Karpas-422 (cell line): ENCODE measurements around the gene MAPKAPK3. TPM values are rescaled to one million over a fixed set of nuclear protein-coding genes. Genes with fewer than 3 reads are reported as not detected.

Source experiments
- DNase-seq: peaks from one replicate; pipeline ENCODE4 v3.0.0-alpha.2; 2015
- H2AFZ ChIP-seq: fragments of 200-600 bp; sonication (generic); 2 replicates; pipeline ENCODE4 v1.6.1; 2014; ENCODE audit warnings: antibody characterized with exemption, low read length, mixed read lengths
- H3K27ac ChIP-seq: fragments of 200-600 bp; sonication (generic); 2 replicates; pipeline ENCODE4 v1.5.1; 2014; ENCODE audit warnings: mild to moderate bottlenecking, low read length, moderate library complexity
- H3K27me3 ChIP-seq: fragments of 200-600 bp; sonication (generic); 2 replicates; pipeline ENCODE4 v1.6.1; 2014; ENCODE audit warnings: low read length, mixed read lengths
- H3K36me3 ChIP-seq: fragments of 200-600 bp; sonication (generic); 2 replicates; pipeline ENCODE4 v1.6.1; 2014; ENCODE audit warnings: low read length, mixed read lengths; ENCODE audit not compliant: insufficient read depth
- H3K4me1 ChIP-seq: fragments of 200-600 bp; sonication (generic); 2 replicates; pipeline ENCODE4 v1.6.1; 2014; ENCODE audit warnings: mild to moderate bottlenecking, low read length, mixed read lengths
- H3K4me2 ChIP-seq: fragments of 200-600 bp; sonication (generic); 2 replicates; pipeline ENCODE4 v1.6.1; 2014; ENCODE audit warnings: low read length, low read depth, mild to moderate bottlenecking; ENCODE audit not compliant: poor library complexity, severe bottlenecking
- H3K4me3 ChIP-seq: fragments of 200-600 bp; sonication (generic); 2 replicates; pipeline ENCODE4 v1.5.1; 2014; ENCODE audit warnings: mild to moderate bottlenecking, antibody characterized with exemption, low read length, mixed read lengths
- H3K79me2 ChIP-seq: fragments of 200-600 bp; sonication (generic); 2 replicates; pipeline ENCODE4 v1.6.1; 2014; ENCODE audit warnings: mild to moderate bottlenecking, low read length, mixed read lengths
- H3K9ac ChIP-seq: fragments of 200-600 bp; sonication (generic); 2 replicates; pipeline ENCODE4 v1.6.0; 2014; ENCODE audit warnings: low read length
- H3K9me2 ChIP-seq: fragments of 200-600 bp; sonication (generic), shearing (Covaris generic); replicated peaks from 2 replicates; pipeline ENCODE4 v1.6.0; 2014; ENCODE audit warnings: mild to moderate bottlenecking, low read length, moderate library complexity; ENCODE audit not compliant: insufficient read depth
- H3K9me3 ChIP-seq: fragments of 300-700, 200-600 bp; sonication (generic); 2 replicates; pipeline ENCODE4 v1.6.1; 2014; ENCODE audit warnings: low read length, mixed read lengths
- H4K20me1 ChIP-seq: fragments of 200-600 bp; sonication (generic); 2 replicates; pipeline ENCODE4 v1.6.1; 2014; ENCODE audit warnings: mild to moderate bottlenecking, antibody characterized with exemption, low read length, low read depth; ENCODE audit not compliant: insufficient read depth
- total RNA-seq: library from RNA; depleted of rRNA; stranded (reverse); fragments of >200 nt; shearing (Covaris generic); gene quantifications from 2 replicates; pipeline ENCODE4 v1.2.3, GENCODE V29; 2014; ENCODE audit warnings: low replicate concordance

MAPKAPK3 gene
- total RNA-seq, 1 experiment from 2014 or later, result 20.8 TPM

- Histone ChIP-seq H4K20me1 (no peaks in the 10 kb centered on the region), H3K27me3 (no peaks in the 10 kb centered on the region), H3K9me3 (no peaks in the 10 kb centered on the region), H3K36me3 (no peaks in the 10 kb centered on the region), H3K9ac (no peak overlapping the region), H3K4me3 (no peak overlapping the region), H3K4me1 (no peaks in the 10 kb centered on the region), H3K9me2 (no peaks in the 10 kb centered on the region), H3K27ac (no peak overlapping the region), H3K4me2 (no peak overlapping the region), H3K79me2 (no peaks in the 10 kb centered on the region), H2AFZ (no peak overlapping the region)
- DNase-seq, result no peak
These were observed 39.7 kb downstream of the MAPKAPK3 start for GRCh38 chr3:50656417-50657195.

GRCh38 chr3:50657407-50657806 lies 40.5 kb downstream of the MAPKAPK3 start:
- no peaks in the 10 kb centered on the region for H3K36me3 ChIP-seq
- no peak for DNase-seq
- no peaks in the 10 kb centered on the region for H3K9me3 ChIP-seq
- no peaks in the 10 kb centered on the region for H4K20me1 ChIP-seq
- no peak overlapping the region for H3K9ac ChIP-seq
- no peak overlapping the region for H3K4me2 ChIP-seq
- H3K79me2 ChIP-seq, result no peaks in the 10 kb centered on the region
- H3K27me3 ChIP-seq, result no peaks in the 10 kb centered on the region
- no peak overlapping the region for H3K4me3 ChIP-seq
- H2AFZ ChIP-seq, result no peak overlapping the region
- H3K27ac ChIP-seq, result no peak overlapping the region
- no peaks in the 10 kb centered on the region for H3K4me1 ChIP-seq
- no peaks in the 10 kb centered on the region for H3K9me2 ChIP-seq

GRCh38 chr3:50657816-50658215 lies 40.9 kb downstream of the MAPKAPK3 start:
- no peak for DNase-seq
- Histone ChIP-seq H3K9me3 (no peaks in the 10 kb centered on the region), H3K79me2 (no peaks in the 10 kb centered on the region)

GRCh38 chr3:50658416-50658815 lies 41.5 kb downstream of the MAPKAPK3 start:
- Histone ChIP-seq H3K27ac (no peak overlapping the region), H3K4me3 (no peak overlapping the region), H3K9ac (no peak overlapping the region), H3K9me2 (no peaks in the 10 kb centered on the region), H3K27me3 (no peaks in the 10 kb centered on the region), H2AFZ (no peak overlapping the region), H3K4me2 (no peak overlapping the region), H3K9me3 (no peaks in the 10 kb centered on the region), H3K4me1 (no peaks in the 10 kb centered on the region), H3K79me2 (no peaks in the 10 kb centered on the region), H3K36me3 (no peaks in the 10 kb centered on the region), H4K20me1 (no peaks in the 10 kb centered on the region)
- DNase-seq, result no peak

More at GRCh38 chr3:50657816-50658215, 40.9 kb downstream of the MAPKAPK3 start:
- no peaks in the 10 kb centered on the region for H3K9me2 ChIP-seq
- no peaks in the 10 kb centered on the region for H3K36me3 ChIP-seq
- H3K4me2 ChIP-seq, result no peak overlapping the region
- H3K4me1 ChIP-seq, result no peaks in the 10 kb centered on the region
- H3K27ac ChIP-seq, result no peak overlapping the region
- no peak overlapping the region for H3K9ac ChIP-seq
- H4K20me1 ChIP-seq, result no peaks in the 10 kb centered on the region
- no peaks in the 10 kb centered on the region for H3K27me3 ChIP-seq
- H2AFZ ChIP-seq, result no peak overlapping the region
- no peak overlapping the region for H3K4me3 ChIP-seq

GRCh38 chr3:50658831-50659230 lies 41.9 kb downstream of the MAPKAPK3 start:
- no peaks in the 10 kb centered on the region for H4K20me1 ChIP-seq
- no peak overlapping the region for H3K9ac ChIP-seq
- H3K4me1 ChIP-seq, result no peaks in the 10 kb centered on the region
- H3K9me3 ChIP-seq, result no peaks in the 10 kb centered on the region
- no peaks in the 10 kb centered on the region for H3K9me2 ChIP-seq
- H3K27me3 ChIP-seq, result no peaks in the 10 kb centered on the region
- DNase-seq, result no peak
- no peaks in the 10 kb centered on the region for H3K36me3 ChIP-seq
- no peak overlapping the region for H3K4me2 ChIP-seq
- no peak overlapping the region for H3K4me3 ChIP-seq
- no peak overlapping the region for H3K27ac ChIP-seq
- H3K79me2 ChIP-seq, result no peaks in the 10 kb centered on the region
- no peak overlapping the region for H2AFZ ChIP-seq

- no peak for DNase-seq
- H3K79me2 ChIP-seq, result no peaks in the 10 kb centered on the region
These were observed 43.4 kb downstream of the MAPKAPK3 start for GRCh38 chr3:50660386-50660785.

GRCh38 chr3:50661321-50661837 lies 44.4 kb downstream of the MAPKAPK3 start:
- H2AFZ ChIP-seq, result no peak overlapping the region
- no peaks in the 10 kb centered on the region for H3K36me3 ChIP-seq
- no peaks in the 10 kb centered on the region for H3K9me2 ChIP-seq
- no peaks in the 10 kb centered on the region for H4K20me1 ChIP-seq
- H3K9me3 ChIP-seq, result no peaks in the 10 kb centered on the region
- H3K27ac ChIP-seq, result no peak overlapping the region
- no peak for DNase-seq
- H3K27me3 ChIP-seq, result no peaks in the 10 kb centered on the region
- H3K4me3 ChIP-seq, result no peak overlapping the region
- no peaks in the 10 kb centered on the region for H3K79me2 ChIP-seq
- H3K4me2 ChIP-seq, result no peak overlapping the region
- no peak overlapping the region for H3K9ac ChIP-seq
- H3K4me1 ChIP-seq, result no peaks in the 10 kb centered on the region

More at GRCh38 chr3:50660386-50660785, 43.4 kb downstream of the MAPKAPK3 start:
- Histone ChIP-seq H3K36me3 (no peaks in the 10 kb centered on the region), H3K4me3 (no peak overlapping the region), H3K27me3 (no peaks in the 10 kb centered on the region), H3K4me2 (no peak overlapping the region), H3K9me2 (no peaks in the 10 kb centered on the region), H3K9ac (no peak overlapping the region), H3K27ac (no peak overlapping the region), H2AFZ (no peak overlapping the region), H4K20me1 (no peaks in the 10 kb centered on the region), H3K4me1 (no peaks in the 10 kb centered on the region), H3K9me3 (no peaks in the 10 kb centered on the region)

GRCh38 chr3:50662408-50662807 lies 45.5 kb downstream of the MAPKAPK3 start:
- Histone ChIP-seq H3K4me3 (no peak overlapping the region), H3K9ac (no peak overlapping the region), H3K4me2 (no peak overlapping the region), H3K36me3 (no peaks in the 10 kb centered on the region), H4K20me1 (no peaks in the 10 kb centered on the region), H3K27ac (no peak overlapping the region), H3K4me1 (no peaks in the 10 kb centered on the region), H2AFZ (no peak overlapping the region), H3K27me3 (no peaks in the 10 kb centered on the region), H3K79me2 (no peaks in the 10 kb centered on the region), H3K9me3 (no peaks in the 10 kb centered on the region), H3K9me2 (no peaks in the 10 kb centered on the region)
- no peak for DNase-seq
